Right lobe of liver (tissue), 4 donors: ENCODE measurements around the gene UNC80.

Source experiments
- POLR2A ChIP-seq: fragments of 450-650 bp; IDR thresholded peaks from one replicate; pipeline ENCODE4 v1.6.1; 2017; ENCODE audit warnings: antibody characterized with exemption, mild to moderate bottlenecking
- TF ChIP-seq, protein P1 (sequence below), 4 donors: fragments of 200-600 bp in 3 of 4; fragments of 450-650 bp in 1 of 4; IDR thresholded peaks; one replicate each; pipeline versions ENCODE4 v1.5.1 to v1.8.0; 2016 to 2022; ENCODE audit warnings: antibody characterized with exemption in 4 of 4, mild to moderate bottlenecking in 2 of 4
- donor health status: DM: no; HTN: no; CAD: no.
- donor health status: DM: no; HTN: no; CAD: no.
- donor health status: DM: no; HTN: yes; CAD: no.

DNA sequence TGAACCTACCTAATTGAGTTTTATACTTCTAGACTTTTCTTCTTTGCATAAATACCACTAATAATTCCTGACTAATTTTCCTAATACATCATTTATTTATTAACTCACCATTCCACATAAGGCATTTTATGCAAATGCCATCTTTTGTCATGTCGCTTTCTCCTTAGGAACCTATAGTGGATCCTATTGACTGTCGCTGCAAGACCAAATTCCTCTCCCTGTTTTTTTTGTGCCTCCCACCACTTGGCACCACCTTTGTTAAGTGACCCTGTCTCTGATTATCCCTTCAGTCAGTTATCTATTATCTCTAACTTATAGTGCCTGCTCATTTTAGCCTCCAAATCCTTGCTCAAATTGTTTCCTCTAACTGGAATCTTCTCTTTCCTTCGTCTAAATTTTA lies 19.5 kb downstream of the UNC80 start:
- no peak for TF ChIP-seq POLR2A
- TF ChIP-seq, protein P1, sequence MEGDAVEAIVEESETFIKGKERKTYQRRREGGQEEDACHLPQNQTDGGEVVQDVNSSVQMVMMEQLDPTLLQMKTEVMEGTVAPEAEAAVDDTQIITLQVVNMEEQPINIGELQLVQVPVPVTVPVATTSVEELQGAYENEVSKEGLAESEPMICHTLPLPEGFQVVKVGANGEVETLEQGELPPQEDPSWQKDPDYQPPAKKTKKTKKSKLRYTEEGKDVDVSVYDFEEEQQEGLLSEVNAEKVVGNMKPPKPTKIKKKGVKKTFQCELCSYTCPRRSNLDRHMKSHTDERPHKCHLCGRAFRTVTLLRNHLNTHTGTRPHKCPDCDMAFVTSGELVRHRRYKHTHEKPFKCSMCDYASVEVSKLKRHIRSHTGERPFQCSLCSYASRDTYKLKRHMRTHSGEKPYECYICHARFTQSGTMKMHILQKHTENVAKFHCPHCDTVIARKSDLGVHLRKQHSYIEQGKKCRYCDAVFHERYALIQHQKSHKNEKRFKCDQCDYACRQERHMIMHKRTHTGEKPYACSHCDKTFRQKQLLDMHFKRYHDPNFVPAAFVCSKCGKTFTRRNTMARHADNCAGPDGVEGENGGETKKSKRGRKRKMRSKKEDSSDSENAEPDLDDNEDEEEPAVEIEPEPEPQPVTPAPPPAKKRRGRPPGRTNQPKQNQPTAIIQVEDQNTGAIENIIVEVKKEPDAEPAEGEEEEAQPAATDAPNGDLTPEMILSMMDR (IDR thresholded peaks at IDR 0.05): no peak
